ENCODE data around the gene CELSR1. TPM values are rescaled to one million over a fixed set of nuclear protein-coding genes. Genes with fewer than 3 reads are reported as not detected.

Gene CELSR1
- total RNA-seq, 3 donors from 2014 or later (not counting 1 experiment from before 2014, with no cell fraction given), result 0.89 to 3.9 (median 1.9) TPM

DNA sequence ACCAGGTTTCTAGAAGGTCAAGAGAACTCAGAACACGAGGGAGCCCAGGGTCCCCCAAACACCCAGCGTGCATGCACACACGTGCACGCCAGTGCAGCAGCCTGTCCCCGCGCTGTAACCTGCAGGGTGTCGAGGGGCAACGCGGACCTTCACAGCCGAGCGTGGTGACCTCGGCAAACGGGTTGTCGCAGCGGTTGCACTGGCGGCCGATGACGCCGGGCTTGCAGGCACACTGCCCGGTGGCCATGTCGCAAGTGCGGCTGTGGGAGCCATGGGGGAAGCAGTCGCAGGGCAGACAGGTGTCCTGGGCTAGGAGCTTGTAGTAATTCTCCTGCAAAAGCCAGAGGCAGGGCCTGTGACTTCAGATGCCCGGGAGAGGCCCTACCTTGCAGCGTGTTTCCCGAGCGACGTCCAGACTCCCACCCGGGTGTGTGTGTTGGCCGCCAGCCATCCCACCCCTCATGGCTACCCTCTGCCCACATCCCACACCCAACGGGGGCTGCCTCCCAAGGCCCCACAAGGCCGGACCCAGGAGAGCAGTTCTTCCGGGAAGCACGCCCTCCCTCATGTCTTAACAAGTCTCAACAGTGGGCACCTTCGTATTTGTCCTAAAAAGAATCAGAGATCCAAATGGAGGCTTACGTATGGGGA is 145.8 kb downstream of the CELSR1 start:
- no peak for DNase-seq
- Mint-ChIP-seq H3K4me1 (peaks cover 6 to 7% of the 10 kb centered on the region in 2 donors), H3K27ac (no peak overlapping the region), H3K9me3 (no peaks in the 10 kb centered on the region), H3K36me3 (no peaks in the 10 kb centered on the region), H3K4me3 (no peak overlapping the region), H3K27me3 (ENCODE audit: low read depth in 2 of 2) (peaks cover 0 to 11% of the 10 kb centered on the region in 2 donors)
- H3K27ac ChIP-seq (ENCODE audit: low read length), result no peak overlapping the region
- 95% methylated on average over 36 of the region's 36 CpGs for WGBS (ENCODE audit: insufficient coverage)
- H3K36me3 ChIP-seq (ENCODE audit: control insufficient read depth, insufficient read depth, low read length), result no peaks in the 10 kb centered on the region
- TF ChIP-seq, protein P1, sequence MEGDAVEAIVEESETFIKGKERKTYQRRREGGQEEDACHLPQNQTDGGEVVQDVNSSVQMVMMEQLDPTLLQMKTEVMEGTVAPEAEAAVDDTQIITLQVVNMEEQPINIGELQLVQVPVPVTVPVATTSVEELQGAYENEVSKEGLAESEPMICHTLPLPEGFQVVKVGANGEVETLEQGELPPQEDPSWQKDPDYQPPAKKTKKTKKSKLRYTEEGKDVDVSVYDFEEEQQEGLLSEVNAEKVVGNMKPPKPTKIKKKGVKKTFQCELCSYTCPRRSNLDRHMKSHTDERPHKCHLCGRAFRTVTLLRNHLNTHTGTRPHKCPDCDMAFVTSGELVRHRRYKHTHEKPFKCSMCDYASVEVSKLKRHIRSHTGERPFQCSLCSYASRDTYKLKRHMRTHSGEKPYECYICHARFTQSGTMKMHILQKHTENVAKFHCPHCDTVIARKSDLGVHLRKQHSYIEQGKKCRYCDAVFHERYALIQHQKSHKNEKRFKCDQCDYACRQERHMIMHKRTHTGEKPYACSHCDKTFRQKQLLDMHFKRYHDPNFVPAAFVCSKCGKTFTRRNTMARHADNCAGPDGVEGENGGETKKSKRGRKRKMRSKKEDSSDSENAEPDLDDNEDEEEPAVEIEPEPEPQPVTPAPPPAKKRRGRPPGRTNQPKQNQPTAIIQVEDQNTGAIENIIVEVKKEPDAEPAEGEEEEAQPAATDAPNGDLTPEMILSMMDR (IDR thresholded peaks at IDR 0.05), result no peak
- H3K4me3 ChIP-seq (ENCODE audit: low read length), result no peak overlapping the region
- H3K4me1 ChIP-seq (ENCODE audit: control insufficient read depth, insufficient read depth, low read length), result peaks cover 6% of the 10 kb centered on the region
- H3K27me3 ChIP-seq (ENCODE audit: control insufficient read depth, insufficient read depth, low read length), result no peaks in the 10 kb centered on the region
- intact Hi-C loops (cut with micrococcal nuclease), result no loop called here
- no peak for ATAC-seq
- no peaks in the 10 kb centered on the region for H3K9me3 ChIP-seq (ENCODE audit: control insufficient read depth, insufficient read depth, low read length)

DNA sequence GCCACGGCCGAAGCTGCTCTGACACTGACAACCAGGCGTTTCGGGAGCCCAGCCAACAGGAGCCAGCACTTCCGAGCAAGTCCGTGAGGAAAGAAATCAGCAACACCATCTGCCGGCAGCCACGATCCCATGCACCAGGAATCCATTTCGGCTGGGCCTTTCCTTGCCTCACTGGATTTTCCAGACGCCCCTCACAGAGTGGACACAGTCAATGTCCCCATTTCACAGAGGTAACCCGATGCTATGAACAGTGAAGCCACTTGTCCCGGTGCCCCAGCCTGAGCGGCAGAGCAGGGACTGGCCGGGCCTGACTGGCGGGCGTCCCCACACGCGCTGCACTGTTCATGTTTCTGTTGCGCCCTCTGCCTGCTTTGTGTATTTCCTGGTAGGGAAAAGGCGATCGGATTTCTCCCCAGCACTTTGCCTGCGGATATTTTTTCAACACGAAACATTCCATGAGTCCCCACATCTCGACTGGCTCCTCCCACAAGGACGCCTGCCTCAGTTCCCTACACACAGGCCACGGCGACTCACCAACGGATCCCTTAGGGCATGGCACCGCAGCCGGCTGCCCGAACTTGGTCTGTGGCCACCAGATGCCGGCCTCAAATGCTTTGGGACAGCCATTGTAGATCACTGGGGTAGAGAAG is 146.6 kb downstream of the CELSR1 start:
- Mint-ChIP-seq H3K36me3 (no peaks in the 10 kb centered on the region), H3K27me3 (ENCODE audit: low read depth in 2 of 2) (peaks cover 0 to 11% of the 10 kb centered on the region in 2 donors), H3K27ac (no peak overlapping the region), H3K4me3 (no peak overlapping the region), H3K4me1 (peaks cover 6 to 7% of the 10 kb centered on the region in 2 donors), H3K9me3 (no peaks in the 10 kb centered on the region)
- Histone ChIP-seq H3K36me3 (ENCODE audit: control insufficient read depth, insufficient read depth, low read length) (no peaks in the 10 kb centered on the region), H3K27me3 (ENCODE audit: control insufficient read depth, insufficient read depth, low read length) (no peaks in the 10 kb centered on the region), H3K9me3 (ENCODE audit: control insufficient read depth, insufficient read depth, low read length) (no peaks in the 10 kb centered on the region), H3K4me1 (ENCODE audit: control insufficient read depth, insufficient read depth, low read length) (peaks cover 6% of the 10 kb centered on the region), H3K4me3 (ENCODE audit: low read length) (no peak overlapping the region), H3K27ac (ENCODE audit: low read length) (no peak overlapping the region)
- 88% methylated on average over 32 of the region's 32 CpGs for WGBS (ENCODE audit: insufficient coverage)
- ATAC-seq (no peak), DNase-seq (no peak)
- TF ChIP-seq, protein P1 (IDR thresholded peaks at IDR 0.05), result no peak
- intact Hi-C loops (cut with micrococcal nuclease), result no loop called here

DNA sequence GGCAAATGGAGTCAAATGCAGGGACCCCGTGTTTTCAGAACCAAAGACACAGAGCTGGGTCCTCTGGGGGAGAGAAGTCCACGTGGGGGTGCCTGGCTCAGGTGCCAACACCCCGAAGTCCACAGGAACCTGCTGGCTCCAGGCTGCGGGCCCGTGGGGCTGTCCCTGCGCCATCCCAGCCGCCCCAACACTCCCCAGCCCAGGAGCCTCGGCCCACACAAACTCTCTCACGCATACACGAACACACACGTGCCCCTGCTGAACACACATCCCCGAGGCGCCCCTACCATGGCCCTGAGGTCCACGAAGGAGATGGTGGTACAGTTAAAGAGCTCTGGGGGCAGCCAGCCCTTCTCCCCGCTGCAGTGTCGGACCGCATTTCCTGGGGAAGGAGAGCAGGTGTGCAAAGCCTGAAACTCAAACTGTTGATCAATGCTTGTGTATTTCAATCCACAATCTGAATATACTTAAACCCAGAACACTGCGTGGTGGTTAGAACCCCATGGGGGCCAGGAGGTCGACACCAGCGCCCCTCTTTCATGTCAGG is 147.2 kb downstream of the CELSR1 start:
- Mint-ChIP-seq H3K36me3 (no peaks in the 10 kb centered on the region), H3K4me3 (no peak overlapping the region), H3K4me1 (peaks cover 6 to 7% of the 10 kb centered on the region in 2 donors), H3K9me3 (no peaks in the 10 kb centered on the region), H3K27me3 (ENCODE audit: low read depth in 2 of 2) (peaks cover 0 to 11% of the 10 kb centered on the region in 2 donors), H3K27ac (no peak overlapping the region)
- 88% methylated on average over 20 of the region's 20 CpGs for WGBS (ENCODE audit: insufficient coverage)
- DNase-seq (no peak), ATAC-seq (no peak)
- TF ChIP-seq, protein P1 (IDR thresholded peaks at IDR 0.05), result no peak
- no peak overlapping the region for H3K27ac ChIP-seq (ENCODE audit: low read length)
- H3K4me3 ChIP-seq (ENCODE audit: low read length), result no peak overlapping the region
- no peaks in the 10 kb centered on the region for H3K9me3 ChIP-seq (ENCODE audit: control insufficient read depth, insufficient read depth, low read length)
- H3K36me3 ChIP-seq (ENCODE audit: control insufficient read depth, insufficient read depth, low read length), result no peaks in the 10 kb centered on the region
- H3K27me3 ChIP-seq (ENCODE audit: control insufficient read depth, insufficient read depth, low read length), result no peaks in the 10 kb centered on the region
- H3K4me1 ChIP-seq (ENCODE audit: control insufficient read depth, insufficient read depth, low read length), result peaks cover 6% of the 10 kb centered on the region
- intact Hi-C loops (cut with micrococcal nuclease), result no loop called here

Measured in natural killer cell (primary cell).